DMS153 (cell line): ENCODE data around the gene NEAT1.
"Not testable (repeated sequence)": the region's sequence is repeated elsewhere in the genome, so short reads cannot be mapped to it uniquely, and the experiment has no call there.

Source experiments
- DNase-seq: peaks from one replicate; lab custom pipeline; 2025; lab: John Stamatoyannopoulos, UW

NEAT1 gene

DNA sequence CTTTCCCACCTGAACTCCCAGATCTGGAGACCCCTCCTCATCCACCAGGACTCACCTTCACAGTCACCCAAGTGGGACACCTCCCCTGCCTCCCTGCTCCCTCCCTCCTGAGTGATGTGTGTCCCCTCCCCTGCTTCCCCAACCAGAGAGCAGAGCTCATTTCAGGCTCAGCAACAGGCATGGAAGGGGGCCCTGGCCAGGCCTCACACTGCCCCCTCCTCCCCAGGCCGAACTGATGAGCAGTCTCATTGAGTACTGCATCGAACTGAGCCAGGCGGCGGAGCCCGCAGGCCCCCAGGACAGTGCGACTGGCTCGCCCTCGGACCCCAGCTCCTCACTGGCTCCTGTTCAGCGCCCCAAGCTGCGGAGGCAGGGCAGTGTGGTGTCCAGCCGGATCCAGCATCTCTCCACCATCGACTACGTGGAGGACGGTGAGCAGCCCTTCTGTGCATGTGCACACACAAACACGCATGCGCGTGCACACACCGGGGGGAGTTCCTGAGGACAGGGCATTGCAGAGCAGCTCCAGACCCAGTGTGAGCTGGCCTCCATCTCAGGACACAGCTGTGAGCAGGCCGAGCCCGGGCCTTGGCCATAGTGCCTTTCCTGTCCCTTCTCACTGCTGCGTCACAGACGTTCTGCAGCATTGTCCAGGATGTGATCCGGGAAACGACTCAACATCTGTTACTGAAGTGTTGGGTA lies 17.8 kb upstream of the NEAT1 start:
- no peak for DNase-seq

DNA sequence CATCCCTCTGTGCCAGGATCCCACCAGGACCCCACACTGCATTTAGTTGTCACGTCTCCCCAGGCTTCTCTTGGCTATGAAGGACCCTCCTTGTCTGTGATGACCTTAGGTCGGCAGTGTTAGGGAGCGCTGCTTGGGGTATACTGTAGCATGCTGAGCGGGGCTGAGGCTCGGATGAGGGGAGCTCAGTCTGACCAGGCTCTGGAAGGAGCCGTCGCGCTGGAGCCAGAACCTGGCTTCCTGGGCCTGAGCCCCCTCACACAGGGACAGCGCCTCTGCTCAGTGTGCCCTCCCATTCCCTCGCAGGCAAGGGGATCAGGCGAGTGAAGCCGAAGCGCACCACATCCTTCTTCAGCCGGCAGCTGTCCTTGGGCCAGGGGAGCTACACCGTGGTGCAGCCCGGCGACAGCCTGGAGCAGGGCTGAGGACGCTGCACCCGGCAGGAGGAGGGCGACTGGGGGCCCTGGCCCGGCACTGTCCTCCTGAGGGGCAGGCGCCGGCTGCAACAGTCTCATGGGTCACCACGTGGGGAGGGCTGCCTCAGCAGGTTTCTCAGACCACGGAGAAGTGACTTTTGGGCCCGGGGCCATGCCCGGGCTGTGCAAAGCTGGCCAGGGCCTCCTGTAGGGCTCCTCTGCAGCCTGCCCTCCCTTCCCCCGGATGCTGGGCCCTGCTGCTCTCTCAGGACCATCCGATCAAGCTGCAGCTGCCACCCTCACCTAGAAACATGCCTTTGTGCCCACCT lies 11.5 kb upstream of the NEAT1 start:
- DNase-seq: no peak

DNA sequence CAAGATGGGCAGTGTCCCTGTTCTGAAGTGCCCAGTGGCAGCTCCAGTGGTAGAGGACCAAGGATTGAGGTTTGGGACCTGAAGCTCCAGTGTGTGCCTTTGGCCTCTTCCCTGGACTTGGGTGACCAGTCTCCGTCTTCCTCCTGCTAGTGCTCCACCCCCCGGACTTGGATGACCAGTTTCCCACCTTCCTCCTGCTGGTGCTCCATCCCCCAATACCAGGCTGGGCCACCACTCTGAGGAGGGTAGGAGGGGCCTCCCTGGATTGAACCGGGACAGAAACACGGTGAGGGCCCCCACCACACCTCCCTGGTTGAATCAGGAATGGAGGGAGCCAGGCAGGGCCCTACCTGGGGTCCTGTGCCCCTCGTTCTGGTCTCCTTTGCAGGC lies 10.9 kb upstream of the NEAT1 start:
- no peak for DNase-seq

DNA sequence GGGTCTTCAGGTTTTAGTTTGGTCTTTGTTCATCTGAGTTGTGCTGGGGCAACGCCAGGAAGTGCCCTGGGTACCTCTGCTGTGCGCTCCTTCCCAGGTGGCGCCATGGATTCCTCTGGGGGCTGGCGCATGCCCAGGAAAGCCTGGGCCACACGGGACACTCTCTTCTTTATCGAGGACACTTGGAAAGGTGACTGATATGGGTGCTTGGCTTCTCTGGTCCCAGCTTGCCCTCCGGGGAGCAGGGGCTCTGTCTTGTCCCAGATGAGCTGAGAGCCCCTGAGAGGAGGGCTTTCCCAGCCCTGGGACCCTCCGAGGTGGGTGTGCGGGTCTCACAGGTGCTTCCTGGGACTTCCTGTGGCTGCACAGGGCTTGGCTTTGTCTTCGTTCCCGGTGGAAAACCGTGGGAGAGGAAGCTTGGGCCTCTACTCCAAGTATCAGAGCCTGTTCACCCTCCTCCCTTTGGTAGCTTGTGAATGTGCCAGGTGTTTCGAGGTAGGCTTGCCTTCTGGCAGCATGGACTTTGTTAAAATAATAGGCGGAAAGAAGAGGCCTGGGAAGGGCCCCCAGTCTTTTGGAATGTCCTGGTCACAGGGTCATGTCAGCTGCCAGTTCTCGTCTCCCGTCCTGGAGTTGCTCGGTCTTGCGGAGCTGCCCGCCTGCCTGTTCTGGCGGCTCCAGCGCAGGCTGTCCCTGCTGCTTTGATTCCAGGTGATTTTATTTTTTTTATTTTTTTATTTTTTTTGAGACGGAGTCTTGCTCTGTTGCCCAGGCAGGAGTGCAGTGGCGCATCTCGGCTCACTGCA lies 10.1 kb upstream of the NEAT1 start:
- no peak for DNase-seq

DNA sequence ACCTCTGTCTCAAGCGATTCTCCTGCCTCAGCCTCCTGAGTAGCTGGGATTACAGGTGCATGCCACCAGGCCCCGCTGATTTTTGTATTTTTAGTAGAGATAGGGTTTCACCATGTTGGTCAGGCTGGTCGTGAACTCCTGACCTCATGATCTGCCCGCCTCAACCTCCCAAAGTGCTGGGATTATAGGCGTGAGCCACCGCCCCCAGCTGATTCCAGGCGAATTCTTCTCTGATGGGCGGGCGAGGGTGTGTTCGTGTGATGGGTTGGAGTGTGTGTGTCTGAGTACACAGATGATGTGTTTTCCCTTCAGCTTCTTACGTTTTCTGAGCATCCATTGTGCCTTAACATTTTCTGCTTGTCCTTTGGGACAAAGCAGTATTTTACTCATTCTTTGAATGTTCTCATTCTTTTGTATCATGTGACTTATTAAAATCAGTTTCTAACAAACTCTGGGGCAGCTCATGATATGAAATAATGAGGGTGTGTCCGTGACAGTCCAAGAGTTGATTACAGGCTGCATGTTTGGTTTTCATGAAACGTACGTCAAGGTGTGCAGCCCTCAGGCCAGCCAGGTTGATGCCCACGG lies 9.4 kb upstream of the NEAT1 start:
- not testable (repeated sequence) for DNase-seq

DNA sequence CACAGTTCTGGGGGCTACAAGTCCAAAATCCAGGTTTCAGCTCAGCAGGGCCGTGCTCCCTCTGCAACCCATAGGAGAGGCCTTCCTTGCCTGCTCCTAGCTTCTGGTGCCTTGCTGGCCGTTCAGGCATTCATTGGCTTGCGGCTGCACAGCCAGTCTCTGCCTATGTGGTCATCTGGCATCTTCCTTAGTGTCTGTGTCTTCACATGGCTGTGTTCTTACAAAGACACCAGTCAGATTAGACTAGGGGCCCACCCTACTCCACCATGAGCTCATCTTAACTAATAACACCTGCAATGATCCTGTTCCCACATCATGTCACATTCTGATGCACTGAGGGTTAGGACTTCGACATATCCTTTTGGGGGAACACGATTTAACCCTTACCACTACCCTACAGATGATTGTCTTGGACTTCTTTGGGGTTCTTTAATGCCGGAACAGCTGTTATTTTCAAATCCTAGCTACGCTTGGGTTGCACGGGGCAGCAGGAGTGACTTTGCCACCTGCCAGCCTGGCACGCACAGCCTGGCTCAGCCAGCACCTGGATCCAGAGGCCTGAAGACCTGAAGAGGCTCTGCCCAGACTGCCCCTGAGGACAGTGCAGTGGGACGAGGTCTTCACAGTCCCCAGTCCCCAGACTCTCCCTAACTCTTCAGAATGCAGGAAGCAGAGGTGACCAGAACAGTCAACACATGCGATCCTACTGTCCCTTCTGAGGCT lies 7.7 kb upstream of the NEAT1 start:
- DNase-seq: no peak

DNA sequence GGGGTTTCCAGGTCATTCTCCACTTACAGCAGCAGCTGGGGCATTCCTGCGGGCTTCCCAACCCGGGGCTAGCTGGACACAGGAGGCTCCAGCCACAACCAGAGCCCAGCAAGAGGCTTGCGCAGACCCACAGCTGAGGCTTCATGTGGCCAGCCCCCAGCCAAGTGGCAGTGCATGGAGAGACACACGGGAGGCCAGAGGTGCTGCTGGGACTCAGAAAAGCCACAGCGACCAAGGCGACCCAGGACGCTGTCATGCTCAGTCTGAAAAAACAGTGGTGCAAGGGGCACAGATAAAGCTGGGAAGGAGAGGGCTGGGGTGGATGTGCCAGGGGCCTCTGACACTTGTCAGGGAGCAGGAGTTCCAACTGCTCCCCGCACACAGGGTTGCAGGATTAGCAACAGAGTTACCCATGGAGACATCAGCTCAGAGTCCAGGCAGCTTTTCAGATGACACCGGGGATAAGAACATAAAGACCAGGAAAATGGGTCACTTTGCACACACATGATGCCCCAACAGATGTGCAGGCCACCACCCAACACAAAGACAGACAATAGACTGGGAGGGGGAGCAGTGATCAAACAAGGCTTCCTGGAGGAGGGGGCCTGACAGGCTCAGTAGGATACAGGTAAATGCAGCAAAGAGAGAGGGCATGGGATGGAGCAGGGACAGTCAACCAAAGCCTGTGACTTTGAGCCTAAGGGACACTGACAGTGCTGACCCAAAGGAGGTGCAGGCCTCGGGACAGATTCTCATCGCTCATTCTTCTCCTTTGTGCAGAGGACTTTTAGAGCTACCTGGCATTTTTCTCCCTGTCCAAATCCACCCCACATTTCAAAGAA lies 6.9 kb upstream of the NEAT1 start:
- no peak for DNase-seq

DNA sequence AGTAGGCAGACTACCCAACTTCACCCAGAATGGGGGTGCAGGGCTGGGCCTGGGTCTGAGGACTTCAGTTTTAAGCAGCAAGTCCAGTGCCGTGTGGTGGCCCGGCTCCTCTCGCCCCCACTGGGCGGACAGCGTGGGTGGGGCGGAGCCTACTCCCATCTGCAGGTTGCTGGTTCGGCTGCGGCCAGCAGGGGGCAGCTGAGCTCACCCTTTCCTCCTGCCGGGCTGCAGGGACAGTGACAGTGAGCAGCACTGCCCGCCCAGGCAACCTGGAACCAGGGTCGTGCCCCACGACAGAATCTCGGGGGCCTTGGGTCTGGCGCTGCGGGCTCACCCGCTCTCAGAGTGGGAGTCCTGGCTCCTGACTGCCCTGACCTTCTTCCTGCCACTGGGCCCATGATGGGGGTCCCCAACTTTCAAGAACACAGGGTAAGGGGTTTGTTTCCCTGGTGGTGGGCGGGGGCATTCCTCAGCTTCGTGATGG lies 6.2 kb upstream of the NEAT1 start:
- no peak for DNase-seq

DNA sequence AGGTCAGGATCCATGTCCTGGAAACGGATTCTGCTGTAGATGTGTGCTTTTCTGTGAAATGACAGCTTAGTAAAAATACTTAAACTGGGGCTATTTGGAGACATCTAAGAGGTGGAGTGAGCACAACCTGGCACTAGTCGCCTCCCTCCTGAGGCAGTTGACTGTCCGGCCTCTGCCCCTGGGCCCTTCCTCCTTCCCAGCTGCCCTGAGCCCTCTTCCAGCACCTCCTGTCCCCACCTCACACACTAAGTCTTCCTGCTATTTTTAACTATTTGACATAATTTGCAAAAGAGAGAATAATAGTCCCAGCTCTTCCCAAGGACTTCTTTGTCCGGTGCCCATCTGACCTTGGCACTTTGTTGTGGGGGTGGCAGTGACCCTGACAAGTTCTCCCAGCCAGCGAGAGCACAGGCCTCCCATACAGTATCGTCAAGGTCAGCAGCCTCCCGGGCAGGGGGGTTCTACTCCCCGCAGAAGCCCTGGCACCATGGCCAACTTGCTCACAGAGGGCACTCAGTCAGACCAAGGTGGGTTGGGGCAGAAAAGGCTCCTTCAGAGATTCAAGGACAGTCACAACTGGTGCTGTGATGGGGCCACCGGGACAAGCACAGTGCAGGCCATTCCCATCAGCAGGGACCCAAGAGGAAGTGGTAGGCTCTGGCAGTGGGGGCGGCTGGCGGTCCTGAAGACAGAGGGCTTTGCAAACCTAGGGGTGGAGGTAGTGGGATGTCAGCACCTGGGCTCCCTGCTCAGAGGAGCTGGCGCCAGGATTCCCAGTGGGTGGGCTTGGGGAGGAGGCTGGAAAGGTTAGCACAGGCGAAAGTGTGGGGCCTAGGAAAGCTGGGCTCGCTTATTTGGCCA lies 5.5 kb upstream of the NEAT1 start:
- DNase-seq: no peak

DNA sequence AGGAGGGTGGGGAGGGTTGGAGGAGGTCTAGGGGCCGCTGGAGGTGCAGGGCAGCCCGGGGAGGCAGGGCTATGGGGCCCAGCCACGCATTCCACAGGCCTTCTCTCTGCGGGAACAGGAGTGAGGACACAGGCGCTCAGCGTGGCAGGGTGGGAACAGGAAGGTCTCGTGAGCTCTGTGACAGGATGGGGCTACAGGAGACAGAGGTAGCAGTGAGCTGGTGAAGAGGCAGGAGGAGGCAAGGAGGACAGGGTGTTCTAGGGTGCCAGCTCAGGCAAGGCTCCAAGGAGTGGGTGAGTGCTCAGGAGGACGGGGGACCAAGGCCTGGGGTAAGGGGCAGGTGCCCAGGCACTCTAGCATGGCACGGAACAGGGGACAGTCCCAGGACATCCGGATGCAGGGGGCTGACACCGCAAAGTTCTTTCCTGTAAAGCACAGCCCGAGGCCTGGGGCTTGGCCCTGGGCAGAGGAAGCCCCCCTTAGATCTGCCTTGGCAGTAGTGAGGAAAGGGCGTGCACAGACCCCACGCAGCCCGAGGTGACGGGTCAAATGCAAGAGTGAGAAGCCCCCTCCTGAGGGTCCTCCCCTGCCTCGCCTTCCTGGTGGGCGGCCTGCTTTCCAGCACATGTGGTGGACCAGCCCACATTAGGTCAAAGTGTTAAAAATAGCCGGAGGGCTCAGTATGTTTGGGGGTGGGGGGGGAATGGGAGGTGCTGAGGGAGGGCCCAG lies 4.7 kb upstream of the NEAT1 start:
- no peak for DNase-seq

DNA sequence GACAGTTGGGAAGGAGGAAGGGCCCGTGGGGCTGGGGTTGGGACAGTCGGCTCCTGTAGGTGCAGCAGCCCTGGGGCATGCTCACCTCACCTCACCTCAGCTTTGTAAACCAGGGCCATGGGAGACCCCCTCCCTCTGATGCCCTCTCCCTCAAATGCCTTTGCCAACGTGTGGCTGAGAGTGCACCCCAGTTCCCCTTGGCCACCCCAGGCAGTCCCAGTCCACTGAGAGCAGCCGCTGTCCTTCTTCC lies 4.2 kb upstream of the NEAT1 start:
- DNase-seq: no peak

DNA sequence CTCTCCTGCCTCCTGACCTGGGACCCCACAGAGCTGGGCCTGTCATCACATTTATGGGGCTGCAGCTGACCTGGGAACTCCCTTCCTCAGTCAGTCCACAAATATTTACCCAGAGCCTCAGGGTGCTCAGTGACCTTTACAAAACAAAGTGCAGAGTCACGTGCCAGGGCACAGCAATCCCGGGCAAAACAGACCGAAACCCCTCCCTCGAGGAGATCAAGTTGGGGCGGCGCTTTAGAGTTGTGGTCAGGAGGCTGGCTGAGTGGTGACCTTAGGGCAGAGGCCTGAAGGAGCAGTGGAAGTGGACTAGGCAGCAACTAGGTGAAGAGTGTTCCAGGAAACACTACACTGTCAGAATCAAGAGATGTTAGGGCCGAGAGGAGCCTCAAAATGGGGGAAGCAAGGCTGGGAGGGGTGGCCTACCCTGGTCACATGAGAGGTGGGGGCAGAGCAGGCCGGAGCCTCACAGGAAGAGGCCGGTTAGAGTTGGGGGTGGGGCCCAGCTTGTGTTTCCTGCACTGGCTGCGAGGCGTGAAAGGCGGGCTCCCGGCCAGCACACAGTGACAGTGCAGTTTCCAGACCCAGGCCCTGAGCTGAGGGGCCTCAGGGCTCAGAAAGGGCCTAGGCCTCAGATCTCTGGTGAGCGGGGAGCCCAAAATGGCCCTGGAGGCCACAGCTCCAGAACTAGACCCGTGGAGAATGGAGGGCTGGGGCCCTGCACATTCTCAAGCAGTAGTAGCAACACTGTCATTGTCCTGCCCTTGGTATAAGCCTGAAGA lies 3.7 kb upstream of the NEAT1 start:
- DNase-seq: peak; percentile 94

DNA sequence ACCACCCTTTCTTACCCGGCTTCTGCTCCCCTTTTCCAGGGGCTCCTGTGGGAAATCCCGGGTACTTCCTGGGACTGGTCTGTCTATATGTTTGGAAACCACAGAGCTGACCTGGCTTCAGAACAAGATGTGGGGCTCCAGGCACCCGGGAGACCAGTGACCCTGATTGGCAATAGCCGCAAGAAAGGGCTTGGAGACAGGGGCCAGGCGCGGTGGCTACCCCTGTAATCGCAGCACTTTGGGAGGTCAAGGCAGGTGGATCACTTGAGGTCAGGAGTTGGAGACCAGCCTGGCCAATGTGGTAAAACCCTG lies 3.2 kb upstream of the NEAT1 start:
- DNase-seq: no peak

DNA sequence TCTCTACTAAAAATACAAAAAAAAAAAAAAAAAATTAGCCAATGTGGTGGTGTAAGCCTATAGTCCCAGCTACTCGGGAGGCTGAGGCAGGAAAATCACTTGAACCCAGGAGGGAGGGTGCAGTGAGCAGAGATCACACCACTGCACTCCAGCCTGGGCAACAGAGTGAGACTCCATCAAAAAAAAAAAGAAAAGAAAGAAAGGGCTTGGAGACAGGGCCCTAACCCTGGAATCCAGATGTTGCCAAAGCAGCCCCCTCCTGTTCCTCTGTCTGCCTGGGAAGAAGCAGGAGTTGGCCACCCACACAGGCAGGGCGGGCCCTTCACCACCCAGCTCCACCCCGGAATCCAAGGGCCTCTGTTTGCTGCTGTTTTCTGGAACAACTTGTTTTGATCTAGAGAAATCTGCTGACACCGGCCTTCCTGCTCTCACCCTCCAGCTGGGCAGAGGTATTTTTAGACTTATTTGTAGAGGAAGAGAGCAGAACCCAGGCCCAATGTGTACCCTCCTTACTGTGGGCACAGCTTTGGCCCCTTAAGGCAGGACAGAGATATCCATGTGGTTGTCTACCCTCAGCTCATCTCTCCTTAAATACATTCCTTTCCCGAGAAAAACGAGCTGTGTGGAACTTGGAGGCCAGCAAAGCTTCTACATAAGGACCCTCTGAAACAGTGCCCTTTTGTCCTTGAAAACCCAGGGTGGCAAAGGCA lies 2.7 kb upstream of the NEAT1 start:
- DNase-seq: peak; percentile 79

DNA sequence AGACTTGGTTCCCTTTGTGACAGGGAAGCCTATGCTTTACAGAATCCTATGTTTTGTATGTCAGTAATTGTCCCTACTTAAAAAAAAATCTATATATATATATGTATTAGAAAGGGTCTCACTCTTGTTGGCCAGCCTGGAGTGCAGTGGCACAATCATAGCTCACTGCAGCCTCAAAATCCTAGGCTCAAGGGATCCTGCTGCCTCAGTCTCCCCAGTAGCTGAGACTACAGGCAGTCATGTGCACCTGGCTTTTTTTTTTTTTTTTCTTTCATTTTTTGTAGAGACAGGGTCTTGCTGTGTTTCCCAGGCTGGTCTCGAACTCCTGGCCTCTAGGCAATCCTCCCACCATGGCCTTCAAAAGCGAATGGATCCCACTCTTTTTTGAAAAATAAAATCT lies 2.1 kb upstream of the NEAT1 start:
- no peak for DNase-seq

DNA sequence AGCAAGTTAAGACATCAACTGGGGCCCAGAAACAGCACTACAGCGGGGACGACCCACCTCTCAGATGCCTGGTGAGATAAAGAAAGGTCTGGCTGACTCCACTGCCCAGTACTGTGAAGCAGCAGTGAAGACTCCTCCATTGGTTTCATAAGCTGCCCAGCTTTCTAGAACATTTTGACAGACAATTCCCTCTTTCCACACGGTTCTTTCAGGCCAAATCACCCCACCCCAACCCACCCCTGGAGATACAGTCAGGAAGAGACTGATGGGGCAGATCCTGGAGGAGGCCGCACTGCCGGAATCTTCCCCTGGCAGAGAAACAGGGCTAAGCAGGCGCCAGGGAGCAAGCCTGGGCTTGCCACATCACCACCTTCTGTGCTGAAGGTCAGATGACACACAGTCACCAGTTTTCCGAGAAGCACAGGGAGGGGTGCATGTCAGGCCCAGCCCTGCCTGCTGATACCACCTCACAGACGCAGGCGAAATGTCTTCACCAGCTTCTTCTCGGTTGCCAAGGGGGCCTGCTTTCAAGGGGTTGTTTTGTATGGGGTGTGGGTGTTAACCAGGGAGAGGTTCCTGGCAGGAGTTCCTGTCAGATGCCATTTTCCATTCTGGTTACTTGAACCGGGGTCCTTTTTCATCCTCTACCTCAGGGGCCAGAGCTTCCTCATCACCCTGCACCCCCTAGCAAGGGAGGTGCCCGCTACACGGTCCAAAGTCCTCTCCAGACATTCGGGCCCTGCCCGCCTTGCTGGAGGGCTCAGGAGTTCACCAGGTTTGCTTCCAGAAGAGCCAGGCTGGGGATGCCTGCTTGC lies 1.4 kb upstream of the NEAT1 start:
- DNase-seq: peak; percentile 93
